H1 (cell line): ENCODE results near the gene CTIF. TPM values are rescaled to one million over a fixed set of nuclear protein-coding genes. Genes with fewer than 3 reads are reported as not detected.

ENCODE experiments used
- CTCF ChIA-PET: fragments of 300-600 bp; sonication (Branson Sonifier 250); formaldehyde crosslinking; loops from one replicate; lab custom pipeline; 2021; ENCODE audit not compliant: partially characterized antibody; lab: Charles Lee
- POLR2A ChIA-PET: fragments of 300-600 bp; sonication (Branson Sonifier 250); formaldehyde crosslinking; loops from one replicate; lab custom pipeline; 2021; ENCODE audit warnings: inconsistent platforms; ENCODE audit not compliant: partially characterized antibody; lab: Charles Lee
- DNase-seq, 2 experiments: peaks; one replicate each; pipeline versions ENCODE4 v3.0.0 to v3.0.0-alpha.2; 2010 to 2022; ENCODE audit warnings: low spot score in 2 of 2, low read depth in 1 of 2, mixed read lengths in 1 of 2
- FAIRE-seq: peaks from 2 replicates; lab custom pipeline; 2011; peaks lifted over from hg19 to GRCh38; lab: Jason Lieb, UNC
- H2AFZ ChIP-seq: 2 replicates; pipeline ENCODE4 v1.8.1; 2012; ENCODE audit warnings: low read length, inconsistent platforms
- H2AK5ac ChIP-seq: 2 replicates; pipeline ENCODE4 v1.6.1; 2013; ENCODE audit warnings: low read depth, low read length
- H2BK120ac ChIP-seq: replicated peaks from 2 replicates; pipeline ENCODE3; 2013; ENCODE audit warnings: low read depth, low read length, inconsistent platforms
- H2BK12ac ChIP-seq: 2 replicates; pipeline ENCODE4 v1.6.1; 2013; ENCODE audit warnings: low read depth, low read length
- H2BK15ac ChIP-seq: 2 replicates; pipeline ENCODE4 v1.6.1; 2013; ENCODE audit warnings: low read length
- H2BK20ac ChIP-seq: 2 replicates; pipeline ENCODE4 v1.6.1; 2013; ENCODE audit warnings: low read length
- H2BK5ac ChIP-seq: 2 replicates; pipeline ENCODE4 v1.6.1; 2013; ENCODE audit warnings: low read depth, low read length
- H3K14ac ChIP-seq: 2 replicates; pipeline ENCODE4 v1.6.1; 2013; ENCODE audit warnings: inconsistent platforms; ENCODE audit not compliant: insufficient read length
- H3K18ac ChIP-seq: 2 replicates; pipeline ENCODE4 v1.6.1; 2013; ENCODE audit warnings: low read length; ENCODE audit errors: extremely low read depth
- H3K23ac ChIP-seq: 2 replicates; pipeline ENCODE4 v1.6.1; 2013; ENCODE audit warnings: inconsistent platforms; ENCODE audit not compliant: insufficient read length
- H3K23me2 ChIP-seq: 2 replicates; pipeline ENCODE4 v1.6.1; 2013; ENCODE audit warnings: low read depth, low read length
- H3K27ac ChIP-seq: 2 replicates; pipeline ENCODE4 v1.6.1; 2011; ENCODE audit warnings: low read depth, low read length, inconsistent platforms
- H3K27me3 ChIP-seq, 4 experiments: replicated peaks in 1 of 4; 1 replicate in 1 of 4; 2 replicates in 3 of 4; pipeline versions ENCODE4 v1.6.1 to v1.8.1; 2011 to 2013; ENCODE audit warnings: low read length in 3 of 4, mild to moderate bottlenecking in 3 of 4, inconsistent platforms in 2 of 4, mixed read lengths in 2 of 4, moderate library complexity in 1 of 4; ENCODE audit not compliant: control insufficient read depth in 3 of 4, insufficient read depth in 3 of 4; ENCODE audit errors: extremely low read depth in 1 of 4
- H3K36me3 ChIP-seq, 4 experiments: 2 replicates each; pipeline versions ENCODE4 v1.6.1 to v1.8.1; 2011 to 2013; ENCODE audit warnings: mild to moderate bottlenecking in 4 of 4, low read length in 3 of 4, moderate library complexity in 2 of 4, control low read depth in 1 of 4, inconsistent platforms in 1 of 4; ENCODE audit not compliant: insufficient read depth in 4 of 4, control insufficient read depth in 2 of 4
- H3K4ac ChIP-seq: replicated peaks from 2 replicates; pipeline ENCODE3; 2013; ENCODE audit warnings: low read length, low read depth, mixed read lengths, inconsistent platforms; ENCODE audit not compliant: insufficient read length
- H3K4me1 ChIP-seq, 4 experiments: replicated peaks in 1 of 4; 1 replicate in 1 of 4; 2 replicates in 3 of 4; pipeline versions ENCODE4 v1.6.1 to v1.8.1; 2011 to 2013; ENCODE audit warnings: low read length in 3 of 4, inconsistent platforms in 2 of 4, mixed read lengths in 1 of 4; ENCODE audit not compliant: insufficient read depth in 4 of 4, control insufficient read depth in 3 of 4
- H3K4me2 ChIP-seq, 2 experiments: 2 replicates each; pipeline versions ENCODE4 v1.6.1 to v1.8.1; 2011 to 2013; ENCODE audit warnings: low read depth in 2 of 2, low read length in 2 of 2, control low read depth in 1 of 2, inconsistent platforms in 1 of 2, mild to moderate bottlenecking in 1 of 2; ENCODE audit not compliant: insufficient read depth in 1 of 2
- H3K4me3 ChIP-seq, 4 experiments: fragments of 200-600, 300-600 bp in 1 of 4; sonication (generic), shearing (Covaris generic), sonication (Bioruptor Twin) in 1 of 4; 2 replicates each; pipeline versions ENCODE4 v1.5.1 to v1.8.1; 2011 to 2016; ENCODE audit warnings: low read length in 4 of 4, low read depth in 3 of 4, control low read depth in 2 of 4, inconsistent platforms in 2 of 4, mild to moderate bottlenecking in 2 of 4, mixed read lengths in 1 of 4, moderate library complexity in 1 of 4; ENCODE audit not compliant: insufficient read depth in 2 of 4; ENCODE audit errors: extremely low read depth in 1 of 4
- H3K56ac ChIP-seq: replicated peaks from 2 replicates; pipeline ENCODE3; 2013; ENCODE audit warnings: low read depth, mild to moderate bottlenecking, mixed read lengths, low read length, inconsistent platforms; ENCODE audit not compliant: insufficient read length
- H3K79me1 ChIP-seq: 2 replicates; pipeline ENCODE4 v1.6.1; 2013; ENCODE audit warnings: low read depth, low read length, control low read depth
- H3K79me2 ChIP-seq, 2 experiments: 2 replicates each; pipeline versions ENCODE4 v1.6.1 to v1.8.1; 2012 to 2013; ENCODE audit warnings: low read length in 2 of 2, mild to moderate bottlenecking in 2 of 2, inconsistent platforms in 1 of 2; ENCODE audit not compliant: insufficient read depth in 2 of 2, control insufficient read depth in 1 of 2
- H3K9ac ChIP-seq, 4 experiments: replicated peaks in 1 of 4; 1 replicate in 1 of 4; 2 replicates in 3 of 4; pipeline versions ENCODE4 v1.6.1 to v1.8.1; 2011 to 2013; ENCODE audit warnings: low read depth in 3 of 4, low read length in 3 of 4, control low read depth in 2 of 4, mild to moderate bottlenecking in 2 of 4, moderate library complexity in 2 of 4, inconsistent platforms in 1 of 4; ENCODE audit errors: extremely low read depth in 1 of 4
- H3K9me3 ChIP-seq, 2 experiments: 2 replicates each; pipeline versions ENCODE4 v1.6.1 to v1.8.1; 2012 to 2013; ENCODE audit warnings: mild to moderate bottlenecking in 2 of 2, moderate library complexity in 2 of 2, control low read depth in 1 of 2, inconsistent platforms in 1 of 2, low read depth in 1 of 2, low read length in 1 of 2, mixed read lengths in 1 of 2; ENCODE audit not compliant: insufficient read depth in 2 of 2
- H4K20me1 ChIP-seq, 2 experiments: replicated peaks in 1 of 2; 2 replicates each; pipeline versions ENCODE3 to v1.8.1; 2011 to 2013; ENCODE audit warnings: inconsistent platforms in 2 of 2, low read length in 2 of 2, mild to moderate bottlenecking in 1 of 2; ENCODE audit not compliant: insufficient read depth in 2 of 2, control insufficient read depth in 1 of 2
- H4K5ac ChIP-seq: 2 replicates; pipeline ENCODE4 v1.6.1; 2013; ENCODE audit warnings: low read length, low read depth, mixed read lengths, inconsistent platforms; ENCODE audit not compliant: insufficient read length
- H4K8ac ChIP-seq: 2 replicates; pipeline ENCODE4 v1.8.0; 2013; ENCODE audit warnings: mild to moderate bottlenecking, moderate library complexity, low read length, inconsistent platforms; ENCODE audit not compliant: insufficient read depth; ENCODE audit errors: extremely low read depth
- H4K91ac ChIP-seq: replicated peaks from 2 replicates; pipeline ENCODE3; 2013; ENCODE audit warnings: low read length, mixed read lengths, inconsistent platforms; ENCODE audit not compliant: insufficient read length
- CBX5 ChIP-seq: fragments of 300-800, 300-1000 bp; sonication (generic); IDR thresholded peaks from 2 replicates; pipeline ENCODE4 v1.7.1; 2016; ENCODE audit warnings: antibody characterized with exemption, low read length, low read depth
- TAF1 ChIP-seq: IDR thresholded peaks from 2 replicates; pipeline ENCODE4 v1.6.1; 2011; ENCODE audit warnings: mild to moderate bottlenecking, low read depth, low read length
- TAF7 ChIP-seq: optimal IDR thresholded peaks from 2 replicates; pipeline ENCODE3; 2011; ENCODE audit warnings: low read depth, mild to moderate bottlenecking, inconsistent platforms, low read length, moderate library complexity, borderline replicate concordance
- YY1 ChIP-seq: IDR thresholded peaks from 2 replicates; pipeline ENCODE4 v1.6.1; 2011; ENCODE audit warnings: low read depth, mild to moderate bottlenecking, low read length
- WGBS, 2 experiments: shearing (Covaris generic) in 1 of 2; methylation state at CpG; one replicate each; pipeline versions ENCODE4 v1.1.6 to v1.1.7; 2013 to 2015; ENCODE audit warnings: low lambda C conversion rate in 2 of 2, mixed read lengths in 2 of 2, inconsistent platforms in 1 of 2, low coverage in 1 of 2, missing lambda C conversion rate in 1 of 2; ENCODE audit not compliant: insufficient replicate concordance in 2 of 2, insufficient coverage in 1 of 2, insufficient read length in 1 of 2; ENCODE audit errors: extremely low coverage in 1 of 2, missing lambda C conversion rate in 1 of 2; 5-methylcytosine and 5-hydroxymethylcytosine counted together
- polyA plus RNA-seq, 7 experiments: library from polyadenylated mRNA; depleted of rRNA in 3 of 7; stranded (reverse) in 5 of 7; unstranded in 2 of 7; fragments of >200 nt in 5 of 7; fragments of 200-250 nt in 2 of 7; gene quantifications; 1 replicate in 5 of 7; 2 replicates in 1 of 7; 4 replicates in 1 of 7; pipeline versions ENCODE4 v1.2.1 to v1.2.3, GENCODE V29; 2011 to 2013; ENCODE audit warnings: missing spikeins in 2 of 7, mixed read lengths in 2 of 7
- total RNA-seq: library from RNA; stranded (reverse); fragmentation: NEBNext Ultra II Directional; extraction: Animal tissue kit (Norgen Biotek cat#: 25700); gene quantifications from 2 replicates; pipeline ENCODE4 v1.2.1, GENCODE V29; 2021

Gene CTIF
- total and polyA plus RNA-seq, 2 of the 8 experiments (the other 6 are each of a cell fraction or from before 2014, with no cell fraction given): 9.0 to 17.8 TPM

- H2BK120ac ChIP-seq: no peak overlapping the region
- DNase-seq: no peak
- H4K8ac ChIP-seq: no peak overlapping the region
- peaks cover 0 to 3% (median under 1%) of the 10 kb centered on the region in 4 experiments; a peak in 2 of 7 replicates for H3K4me1 ChIP-seq
- H4K20me1 ChIP-seq: no peaks in the 10 kb centered on the region
- no peak overlapping the region for H2BK20ac ChIP-seq
- no peaks in the 10 kb centered on the region for H3K79me1 ChIP-seq
- H2AK5ac ChIP-seq: no peak overlapping the region
- H3K27me3 ChIP-seq: no peaks in the 10 kb centered on the region
- H3K4me2 ChIP-seq: no peak overlapping the region
- peaks cover 4 to 5% of the 10 kb centered on the region in 2 experiments; a peak in 2 of 4 replicates for H3K9me3 ChIP-seq
- no peak overlapping the region for H3K14ac ChIP-seq
- no peak overlapping the region for H4K91ac ChIP-seq
- H3K18ac ChIP-seq: no peak overlapping the region
- H3K36me3 ChIP-seq: peaks cover 0 to 5% (median under 1%) of the 10 kb centered on the region in 4 experiments; a peak in 3 of 8 replicates
- no peaks in the 10 kb centered on the region for H3K23me2 ChIP-seq
- H2BK5ac ChIP-seq: no peak overlapping the region
- ChIA-PET CTCF (interaction anchor here (0.6 to 4.3 kb wide), 24 partner anchors 9 to 1166 kb away, joined by 3 to 27 read pairs (median 4); no protein-coding TSS in a partner anchor), POLR2A (no interaction called here)
- TF ChIP-seq TAF7 (no peak), YY1 (no peak), CBX5 (no peak), TAF1 (no peak)
- no peak overlapping the region for H3K4me3 ChIP-seq
- H3K4ac ChIP-seq: no peak overlapping the region
- no peak overlapping the region for H3K23ac ChIP-seq
- no peak overlapping the region for H2AFZ ChIP-seq
- no peak overlapping the region for H2BK15ac ChIP-seq
- no peak overlapping the region for H3K56ac ChIP-seq
- WGBS, 2 experiments: 89% methylated on average over 12 of the region's 12 CpGs; no CpG with 5 or more reads in 1 of the 2 experiments
- no peak overlapping the region for H3K27ac ChIP-seq
- H3K79me2 ChIP-seq: no peaks in the 10 kb centered on the region
- no peak overlapping the region for H4K5ac ChIP-seq
- no peak overlapping the region for H3K9ac ChIP-seq
- FAIRE-seq: no peak
- no peak overlapping the region for H2BK12ac ChIP-seq
Observed at GRCh38 chr18:48675912-48676311, 137.1 kb downstream of the CTIF start.
